Measurements from ENCODE around the gene PLEKHG4B.

PLEKHG4B gene

GRCh38 chr5:129820-130219 is 37.9 kb downstream of the PLEKHG4B start:
- H3K4me3 ChIP-seq (replicated peaks; ENCODE audit: low read depth, low read length) = no peak overlapping the region
- peak; percentile 11 for DNase-seq (ENCODE audit: low read depth)
- TF ChIP-seq, protein P1, sequence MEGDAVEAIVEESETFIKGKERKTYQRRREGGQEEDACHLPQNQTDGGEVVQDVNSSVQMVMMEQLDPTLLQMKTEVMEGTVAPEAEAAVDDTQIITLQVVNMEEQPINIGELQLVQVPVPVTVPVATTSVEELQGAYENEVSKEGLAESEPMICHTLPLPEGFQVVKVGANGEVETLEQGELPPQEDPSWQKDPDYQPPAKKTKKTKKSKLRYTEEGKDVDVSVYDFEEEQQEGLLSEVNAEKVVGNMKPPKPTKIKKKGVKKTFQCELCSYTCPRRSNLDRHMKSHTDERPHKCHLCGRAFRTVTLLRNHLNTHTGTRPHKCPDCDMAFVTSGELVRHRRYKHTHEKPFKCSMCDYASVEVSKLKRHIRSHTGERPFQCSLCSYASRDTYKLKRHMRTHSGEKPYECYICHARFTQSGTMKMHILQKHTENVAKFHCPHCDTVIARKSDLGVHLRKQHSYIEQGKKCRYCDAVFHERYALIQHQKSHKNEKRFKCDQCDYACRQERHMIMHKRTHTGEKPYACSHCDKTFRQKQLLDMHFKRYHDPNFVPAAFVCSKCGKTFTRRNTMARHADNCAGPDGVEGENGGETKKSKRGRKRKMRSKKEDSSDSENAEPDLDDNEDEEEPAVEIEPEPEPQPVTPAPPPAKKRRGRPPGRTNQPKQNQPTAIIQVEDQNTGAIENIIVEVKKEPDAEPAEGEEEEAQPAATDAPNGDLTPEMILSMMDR (IDR thresholded peaks at IDR 0.05; ENCODE audit: low read length, missing control alignments) = no peak

GRCh38 chr5:130601-131131 is 38.7 kb downstream of the PLEKHG4B start:
- H3K4me3 ChIP-seq (replicated peaks; ENCODE audit: low read depth, low read length) = no peak overlapping the region
- TF ChIP-seq, protein P1 (IDR thresholded peaks at IDR 0.05; ENCODE audit: low read length, missing control alignments) = no peak
- DNase-seq (ENCODE audit: low read depth) = peak; percentile 6

DNA sequence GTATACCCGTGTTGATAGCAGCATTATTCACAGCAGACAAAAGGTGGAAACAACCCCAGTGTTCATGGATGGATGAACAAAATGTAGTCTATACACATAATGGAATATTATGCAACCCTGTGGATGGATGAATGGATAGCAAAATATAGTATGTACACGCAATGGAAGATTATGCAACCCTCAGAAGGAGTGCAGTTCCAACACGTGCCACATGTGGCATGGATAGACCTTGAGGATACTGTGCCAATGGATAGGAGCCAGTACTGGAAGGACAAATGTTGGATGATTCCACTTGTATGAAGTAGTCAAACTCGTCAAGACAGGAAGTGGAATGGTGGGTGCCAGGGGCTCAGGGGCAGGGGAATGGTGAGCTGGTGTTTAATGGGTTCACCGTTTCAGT is 44.9 kb downstream of the PLEKHG4B start:
- no peak overlapping the region for H3K4me3 ChIP-seq (replicated peaks; ENCODE audit: low read depth, low read length)
- no peak for DNase-seq (ENCODE audit: low read depth)
- TF ChIP-seq, protein P1 (IDR thresholded peaks at IDR 0.05; ENCODE audit: low read length, missing control alignments) = no peak

- TF ChIP-seq, protein P1 (IDR thresholded peaks at IDR 0.05; ENCODE audit: low read length, missing control alignments) = no peak
- no peak overlapping the region for H3K4me3 ChIP-seq (replicated peaks; ENCODE audit: low read depth, low read length)
- no peak for DNase-seq (ENCODE audit: low read depth)
Measured at GRCh38 chr5:137741-138140, 45.8 kb downstream of the PLEKHG4B start.

DNA sequence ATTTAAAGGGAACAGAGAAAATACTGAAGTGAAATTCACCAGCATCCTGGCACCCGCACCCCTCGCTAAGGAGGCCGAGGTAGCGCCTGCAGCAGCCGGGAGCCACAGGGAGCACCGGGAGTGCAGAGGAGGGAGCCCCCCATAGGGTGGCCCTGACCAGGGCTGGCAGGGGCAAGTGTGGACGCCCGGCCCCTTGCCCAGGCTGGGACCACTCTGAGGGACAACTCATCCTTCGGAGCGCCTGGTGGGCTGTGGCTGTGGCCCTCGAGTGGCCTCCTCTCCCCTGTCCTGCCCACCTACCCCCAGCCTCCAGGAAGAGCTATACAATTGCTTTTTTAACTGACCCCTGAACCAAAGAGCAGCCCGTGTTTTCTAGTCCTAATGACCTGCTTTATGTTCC is 47.0 kb downstream of the PLEKHG4B start:
- TF ChIP-seq, protein P1 (IDR thresholded peaks at IDR 0.05; ENCODE audit: low read length, missing control alignments) = no peak
- no peak for DNase-seq (ENCODE audit: low read depth)
- H3K4me3 ChIP-seq (replicated peaks; ENCODE audit: low read depth, low read length) = no peak overlapping the region

DNA sequence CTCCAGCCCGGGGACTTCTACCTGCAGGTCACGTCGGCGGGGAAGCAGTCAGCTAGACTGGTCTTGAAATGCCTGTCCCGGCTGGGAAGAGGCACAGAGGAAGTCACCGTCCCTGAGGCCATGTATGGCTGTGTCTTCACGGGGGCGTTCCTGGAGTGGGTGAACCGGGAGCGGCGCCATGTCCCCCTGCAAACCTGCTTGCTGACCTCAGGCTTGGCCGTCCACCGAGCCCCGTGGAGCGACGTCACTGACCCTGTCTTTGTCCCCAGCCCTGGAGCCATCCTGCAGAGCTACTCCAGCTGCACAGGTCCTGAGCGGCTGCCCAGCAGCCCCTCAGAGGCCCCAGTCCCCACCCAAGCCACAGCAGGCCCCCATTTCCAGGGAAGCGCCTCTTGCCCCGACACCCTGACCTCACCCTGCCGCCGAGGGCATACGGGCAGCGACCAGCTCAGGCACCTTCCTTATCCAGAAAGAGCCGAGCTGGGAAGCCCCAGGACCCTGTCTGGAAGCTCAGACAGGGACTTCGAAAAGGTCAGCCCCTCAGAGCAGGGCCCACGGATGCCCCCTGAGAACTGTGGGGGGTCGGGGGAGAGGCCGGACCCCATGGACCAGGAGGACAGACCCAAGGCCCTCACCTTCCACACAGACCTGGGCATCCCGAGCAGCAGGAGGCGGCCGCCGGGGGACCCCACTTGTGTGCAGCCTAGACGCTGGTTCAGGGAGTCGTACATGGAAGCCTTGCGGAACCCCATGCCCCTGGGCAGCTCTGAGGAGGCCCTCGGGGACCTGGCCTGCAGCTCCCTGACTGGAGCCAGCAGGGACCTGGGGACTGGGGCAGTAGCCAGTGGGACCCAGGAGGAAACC is 47.8 kb downstream of the PLEKHG4B start:
- DNase-seq (ENCODE audit: low read depth) = no peak
- no peak overlapping the region for H3K4me3 ChIP-seq (replicated peaks; ENCODE audit: low read depth, low read length)
- TF ChIP-seq, protein P1 (IDR thresholded peaks at IDR 0.05; ENCODE audit: low read length, missing control alignments) = no peak

Data from fibroblast of pulmonary artery (primary cell).